PC-9 (cell line): Measurements from ENCODE around the gene NUBPL.

Experiments
- CTCF ChIP-seq: fragments of 200-600 bp; sonication (generic); conservative IDR thresholded peaks from 2 replicates; pipeline ENCODE4 v1.6.1; 2017; ENCODE audit warnings: mixed run types, antibody characterized with exemption, mild to moderate bottlenecking, moderate library complexity
- EZH2 ChIP-seq: fragments of 200-600 bp; sonication (generic); IDR thresholded peaks from 2 replicates; pipeline ENCODE4 v1.8.0; 2017; ENCODE audit warnings: antibody characterized with exemption, low read depth

DNA sequence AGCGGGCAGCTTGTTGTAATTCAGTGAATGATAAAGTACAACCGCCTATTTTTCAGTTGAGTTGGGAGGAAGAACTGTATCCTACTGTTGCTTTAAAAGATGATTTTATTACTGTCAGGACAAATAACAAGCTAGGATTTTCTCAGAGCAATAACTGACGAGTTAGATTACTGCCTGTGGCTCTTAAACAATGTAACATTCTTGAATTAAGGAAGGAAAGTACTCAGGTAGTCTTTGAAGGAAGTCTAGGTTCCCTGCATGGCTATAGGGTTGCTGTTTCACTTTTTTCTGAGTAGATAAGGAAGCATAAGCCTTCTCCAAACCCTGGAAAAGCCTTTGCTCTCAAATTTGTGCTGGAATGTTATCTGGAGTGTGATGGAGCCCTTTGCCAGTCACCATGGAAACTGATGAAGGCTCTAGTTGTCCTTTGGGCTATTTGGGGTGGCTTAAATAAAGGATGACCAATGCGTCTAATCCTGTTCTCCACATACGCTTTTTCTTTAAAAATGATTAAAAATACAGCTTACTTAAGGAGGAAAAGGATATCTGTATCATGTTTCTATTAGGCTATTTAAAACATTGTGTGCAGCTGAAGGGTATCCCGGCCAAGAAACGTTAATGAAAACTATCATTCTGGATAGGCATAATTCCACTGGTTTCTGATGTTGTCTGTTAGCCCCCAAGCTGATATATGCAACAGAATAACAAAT is 17.7 kb downstream of the NUBPL start:
- TF ChIP-seq CTCF (no peak), EZH2 (no peak)
